D721Med (cell line): ENCODE data around the gene MBD4.

Source experiments
- DNase-seq: peaks from one replicate; pipeline ENCODE4 v3.0.0; 2011; ENCODE audit warnings: low spot score; ENCODE audit not compliant: insufficient read length
- FAIRE-seq: peaks from 2 replicates; lab custom pipeline; 2011; peaks lifted over from hg19 to GRCh38; lab: Jason Lieb, UNC
- TF ChIP-seq, protein P1 (sequence below): IDR thresholded peaks from 2 replicates; pipeline ENCODE4 v1.5.1; 2012; ENCODE audit warnings: mild to moderate bottlenecking, control low read depth; ENCODE audit not compliant: insufficient read depth; ENCODE audit errors: missing control alignments

The MBD4 gene

DNA sequence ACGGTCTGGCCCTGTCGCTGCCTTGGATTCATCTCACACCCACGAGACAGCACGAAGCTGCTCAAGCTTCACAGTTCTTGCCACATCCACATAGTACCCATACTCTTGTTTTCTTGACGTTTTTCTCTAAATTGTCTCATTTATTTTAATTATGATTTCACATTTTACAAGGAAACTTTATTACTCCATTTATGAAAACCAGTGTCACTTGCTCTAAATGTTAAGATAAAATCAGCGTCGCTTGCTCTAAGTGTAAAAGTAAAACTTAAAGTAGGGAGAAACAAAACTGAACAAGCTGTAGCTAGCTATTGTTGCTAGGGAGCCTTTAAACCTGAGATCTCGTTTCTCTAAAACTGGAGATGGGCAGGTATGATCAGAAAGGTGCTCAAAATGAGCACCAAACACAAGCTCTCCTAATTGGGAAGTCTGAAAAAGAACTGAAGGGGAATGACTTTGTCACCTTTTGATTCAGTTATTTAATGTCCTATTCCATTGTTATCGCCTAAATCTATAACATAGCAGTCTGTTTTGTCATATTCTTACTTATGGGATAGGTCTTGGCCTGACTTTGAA lies 956 bp upstream of the MBD4 start:
- TF ChIP-seq, protein P1, sequence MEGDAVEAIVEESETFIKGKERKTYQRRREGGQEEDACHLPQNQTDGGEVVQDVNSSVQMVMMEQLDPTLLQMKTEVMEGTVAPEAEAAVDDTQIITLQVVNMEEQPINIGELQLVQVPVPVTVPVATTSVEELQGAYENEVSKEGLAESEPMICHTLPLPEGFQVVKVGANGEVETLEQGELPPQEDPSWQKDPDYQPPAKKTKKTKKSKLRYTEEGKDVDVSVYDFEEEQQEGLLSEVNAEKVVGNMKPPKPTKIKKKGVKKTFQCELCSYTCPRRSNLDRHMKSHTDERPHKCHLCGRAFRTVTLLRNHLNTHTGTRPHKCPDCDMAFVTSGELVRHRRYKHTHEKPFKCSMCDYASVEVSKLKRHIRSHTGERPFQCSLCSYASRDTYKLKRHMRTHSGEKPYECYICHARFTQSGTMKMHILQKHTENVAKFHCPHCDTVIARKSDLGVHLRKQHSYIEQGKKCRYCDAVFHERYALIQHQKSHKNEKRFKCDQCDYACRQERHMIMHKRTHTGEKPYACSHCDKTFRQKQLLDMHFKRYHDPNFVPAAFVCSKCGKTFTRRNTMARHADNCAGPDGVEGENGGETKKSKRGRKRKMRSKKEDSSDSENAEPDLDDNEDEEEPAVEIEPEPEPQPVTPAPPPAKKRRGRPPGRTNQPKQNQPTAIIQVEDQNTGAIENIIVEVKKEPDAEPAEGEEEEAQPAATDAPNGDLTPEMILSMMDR, result no peak
- no peak for FAIRE-seq
- no peak for DNase-seq

DNA sequence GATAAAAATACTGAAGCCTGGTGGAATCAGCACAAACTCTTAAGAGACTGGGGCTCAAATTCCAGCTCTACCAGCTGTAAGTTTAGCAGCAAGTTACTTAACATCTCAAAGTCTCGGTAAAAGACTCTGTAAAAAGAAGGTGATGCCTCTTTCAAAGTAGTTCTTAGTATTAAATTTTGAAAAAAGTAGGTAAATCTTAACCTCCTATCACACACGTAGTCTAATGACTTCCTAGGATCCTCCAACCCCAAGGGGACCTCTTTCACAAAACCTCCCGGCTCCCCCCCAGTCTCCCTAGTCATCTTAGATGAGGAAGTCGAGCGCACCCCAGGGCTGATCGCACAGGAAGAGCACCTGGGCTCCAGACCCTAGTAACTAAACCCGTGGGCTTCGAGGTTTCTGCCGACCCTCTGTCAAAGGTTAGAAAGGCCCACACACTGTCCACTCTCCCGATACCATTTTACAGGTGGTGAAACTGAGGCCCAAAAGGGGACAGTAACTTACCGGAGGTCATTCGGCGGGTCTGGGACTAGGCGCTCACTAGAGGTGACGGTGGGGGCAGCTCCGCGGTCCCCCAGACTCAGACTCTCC lies 427 bp downstream of the MBD4 start:
- TF ChIP-seq, protein P1, result no peak
- FAIRE-seq, result no peak
- no peak for DNase-seq

DNA sequence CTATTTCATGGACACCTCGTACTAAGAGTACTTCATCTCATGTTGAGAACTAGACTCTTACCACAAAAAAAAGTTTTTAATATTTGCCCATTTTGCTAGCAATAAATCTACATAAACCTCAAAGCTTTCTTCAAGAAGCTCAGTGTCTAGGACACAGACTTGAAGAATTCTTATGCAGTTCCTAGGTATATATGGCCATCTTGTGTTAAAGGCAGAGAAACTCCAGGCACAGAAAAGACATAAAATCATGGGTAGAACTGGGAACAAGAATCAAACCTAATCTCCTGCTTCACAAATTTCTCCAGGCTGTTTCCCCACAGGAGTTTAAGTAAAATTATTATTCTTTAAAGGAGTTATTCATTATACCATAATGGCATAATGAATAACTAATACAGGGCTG lies 4.4 kb downstream of the MBD4 start:
- no peak for FAIRE-seq

DNA sequence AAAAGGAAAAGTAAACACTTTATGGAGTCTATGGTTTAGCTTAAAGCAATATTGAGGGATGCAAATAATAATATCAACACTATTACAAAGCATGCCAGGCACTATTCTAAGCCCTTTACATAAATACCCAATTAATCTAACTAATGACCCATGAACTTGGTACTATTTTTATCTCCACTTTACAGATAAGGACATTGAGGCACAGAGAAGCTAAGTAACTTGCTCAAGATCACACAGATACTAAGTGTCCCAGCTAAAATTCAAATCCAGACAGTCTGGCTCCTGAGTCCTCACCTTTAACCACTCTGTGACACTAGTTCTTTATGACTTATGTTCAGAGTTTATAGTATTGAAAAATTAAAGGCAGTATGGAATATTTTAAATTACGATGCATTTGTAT lies 5.6 kb downstream of the MBD4 start:
- TF ChIP-seq, protein P1, result no peak
- DNase-seq, result no peak
- FAIRE-seq, result no peak

More for the DNA sequence above, 4.4 kb downstream of the MBD4 start:
- no peak for DNase-seq
- TF ChIP-seq, protein P1, result no peak

DNA sequence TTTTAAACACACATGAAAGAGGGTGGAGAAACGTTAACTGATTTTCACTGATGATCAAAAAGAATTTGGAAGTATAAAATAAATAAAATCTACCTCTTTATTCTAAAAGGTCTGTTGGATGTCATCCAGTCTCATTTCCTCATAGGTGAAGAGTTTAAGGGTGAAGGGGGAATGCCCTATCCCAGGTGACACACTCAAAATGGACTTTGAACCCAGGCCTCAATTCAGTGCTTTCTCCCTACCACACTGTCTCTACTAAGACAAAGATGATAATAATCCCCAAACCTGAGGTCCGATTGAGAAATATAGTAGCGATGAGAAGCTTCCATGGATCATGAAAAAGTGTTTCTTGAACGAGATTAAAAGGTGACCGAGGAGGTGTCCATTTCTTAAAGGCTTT lies 6.2 kb downstream of the MBD4 start:
- DNase-seq (no peak), FAIRE-seq (no peak)
- TF ChIP-seq, protein P1, result no peak

DNA sequence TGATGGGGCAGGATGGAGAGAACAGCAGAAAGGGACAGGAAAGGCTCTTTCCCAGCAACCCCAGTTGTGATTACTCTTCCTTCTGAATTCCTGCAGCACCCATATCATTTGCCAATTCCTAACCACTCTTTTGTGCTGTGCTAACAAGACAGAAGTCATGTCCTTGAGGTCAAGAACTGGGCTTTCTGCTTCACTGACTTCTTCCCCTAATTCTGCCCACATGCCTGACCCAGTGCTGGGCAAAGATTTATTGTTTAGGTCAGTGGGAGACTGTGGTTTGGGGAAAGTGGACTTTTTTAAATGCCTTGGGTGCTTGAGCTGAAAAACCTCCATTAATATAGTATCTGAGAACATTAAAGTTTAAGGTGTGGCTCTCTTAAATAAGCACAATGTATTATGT lies 7.1 kb downstream of the MBD4 start:
- FAIRE-seq (no peak), DNase-seq (no peak)
- TF ChIP-seq, protein P1, result no peak

DNA sequence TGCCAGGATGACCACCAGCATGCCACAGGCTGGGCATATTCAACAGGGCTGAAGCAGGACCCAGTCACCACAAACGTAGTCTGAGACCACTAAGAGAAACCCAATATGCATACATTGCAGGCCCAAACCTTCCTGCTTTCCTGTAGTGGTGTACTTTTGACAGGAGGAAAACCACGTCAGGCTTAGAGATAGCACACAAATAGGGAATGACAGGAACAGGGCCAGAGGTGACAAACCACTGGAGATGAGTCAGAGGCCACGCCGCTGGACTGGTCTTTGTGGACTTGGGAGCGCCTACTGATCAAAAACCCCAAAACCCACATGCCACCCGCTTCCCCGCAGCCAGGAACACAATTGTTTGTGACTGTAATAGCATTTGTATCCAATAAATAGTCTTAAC lies 7.7 kb downstream of the MBD4 start:
- TF ChIP-seq, protein P1, result no peak
- no peak for DNase-seq
- FAIRE-seq, result no peak
